HEK293 (cell line): ENCODE measurements around the gene ALG12.

ENCODE experiments used
- CTCF ChIA-PET: fragments of 350-600 bp; formaldehyde crosslinking; extraction: SDS; loops from one replicate; lab custom pipeline; 2021; ENCODE audit warnings: antibody characterized with exemption; lab: Yijun Ruan, JAX
- POLR2A ChIA-PET: fragments of 300-600 bp; formaldehyde crosslinking; extraction: SDS; loops from one replicate; lab custom pipeline; 2020; ENCODE audit warnings: antibody characterized with exemption, inconsistent platforms; lab: Yijun Ruan, JAX
- H3K27ac ChIP-seq: fragments of 200-500 bp; sonication (Bioruptor generic); 2 replicates; pipeline ENCODE4 v1.5.1; 2014; ENCODE audit warnings: low read depth, low read length, control low read depth, inconsistent platforms; ENCODE audit errors: extremely low read depth
- H3K36me3 ChIP-seq, 2 experiments: fragments of 200-500 bp in 1 of 2; sonication (Bioruptor generic) in 1 of 2; 1 replicate in 1 of 2; 2 replicates in 1 of 2; pipeline ENCODE4 v1.5.1; 2014 to 2017; ENCODE audit warnings: inconsistent platforms in 2 of 2, low read length in 2 of 2; ENCODE audit not compliant: control insufficient read depth in 2 of 2, insufficient read depth in 1 of 2
- H3K4me1 ChIP-seq: fragments of 200-500 bp; sonication (Bioruptor generic); 2 replicates; pipeline ENCODE4 v1.5.1; 2014; ENCODE audit warnings: mild to moderate bottlenecking, low read length, inconsistent platforms; ENCODE audit not compliant: control insufficient read depth, insufficient read depth
- H3K4me3 ChIP-seq: 2 replicates; pipeline ENCODE4 v1.5.1; 2011; ENCODE audit warnings: low read depth, mild to moderate bottlenecking, control low read depth, low read length, moderate library complexity
- H3K9me3 ChIP-seq: fragments of 200-500 bp; sonication (Bioruptor generic); 2 replicates; pipeline ENCODE4 v1.5.1; 2014; ENCODE audit warnings: low read depth, low read length, inconsistent platforms; ENCODE audit not compliant: control insufficient read depth, insufficient read depth
- FEZF1 ChIP-seq: fragments of 450-650 bp; formaldehyde crosslinking; IDR thresholded peaks from 2 replicates; pipeline ENCODE4 v1.5.1; 2016; ENCODE audit warnings: missing biosample characterization, missing genetic modification characterization
- GLI4 ChIP-seq: fragments of 450-650 bp; formaldehyde crosslinking; IDR thresholded peaks from 2 replicates; pipeline ENCODE4 v1.5.1; 2016; ENCODE audit warnings: missing biosample characterization, missing genetic modification characterization
- HIC1 ChIP-seq: fragments of 450-650 bp; formaldehyde crosslinking; IDR thresholded peaks from 2 replicates; pipeline ENCODE4 v1.5.1; 2016; ENCODE audit warnings: missing biosample characterization, missing genetic modification characterization
- HOXD13 ChIP-seq: sonication (generic); formaldehyde crosslinking; IDR thresholded peaks from 2 replicates; pipeline ENCODE4 v1.8.0; 2022; ENCODE audit warnings: missing genetic modification reagents, borderline replicate concordance
- MZF1 ChIP-seq: fragments of 450-650 bp; formaldehyde crosslinking; IDR thresholded peaks from 2 replicates; pipeline ENCODE4 v1.5.1; 2017; ENCODE audit warnings: missing biosample characterization, missing genetic modification characterization, borderline replicate concordance
- PATZ1 ChIP-seq: fragments of 450-650 bp; formaldehyde crosslinking; IDR thresholded peaks from 2 replicates; pipeline ENCODE4 v1.5.1; 2016; ENCODE audit warnings: missing biosample characterization, missing genetic modification characterization
- SETDB1 ChIP-seq: IDR thresholded peaks from one replicate; pipeline ENCODE4 v1.6.1; 2017; ENCODE audit warnings: mild to moderate bottlenecking, low read length, moderate library complexity, mixed read lengths; ENCODE audit not compliant: insufficient read length
- ZBTB21 ChIP-seq: fragments of 450-650 bp; formaldehyde crosslinking; IDR thresholded peaks from 2 replicates; pipeline ENCODE4 v1.5.1; 2017; ENCODE audit warnings: missing biosample characterization, missing genetic modification characterization
- ZBTB6 ChIP-seq: fragments of 450-650 bp; formaldehyde crosslinking; IDR thresholded peaks from 2 replicates; pipeline ENCODE4 v1.5.1; 2017; ENCODE audit warnings: missing biosample characterization, missing genetic modification characterization
- ZIC2 ChIP-seq: fragments of 450-650 bp; formaldehyde crosslinking; IDR thresholded peaks from 2 replicates; pipeline ENCODE4 v1.5.1; 2016; ENCODE audit warnings: missing biosample characterization, missing genetic modification characterization
- ZNF19 ChIP-seq: fragments of 450-650 bp; formaldehyde crosslinking; IDR thresholded peaks from 2 replicates; pipeline ENCODE4; 2016; ENCODE audit warnings: missing biosample characterization, missing genetic modification characterization, low read depth
- ZNF2 ChIP-seq: fragments of 450-650 bp; formaldehyde crosslinking; IDR thresholded peaks from 2 replicates; pipeline ENCODE4 v1.5.1; 2016; ENCODE audit warnings: missing biosample characterization, missing genetic modification characterization
- ZNF292 ChIP-seq: fragments of 450-650 bp; formaldehyde crosslinking; IDR thresholded peaks from 2 replicates; pipeline ENCODE4 v1.5.1; 2016; ENCODE audit warnings: low read depth, missing biosample characterization, missing genetic modification characterization, borderline replicate concordance
- ZNF449 ChIP-seq: fragments of 450-650 bp; formaldehyde crosslinking; IDR thresholded peaks from 2 replicates; pipeline ENCODE4 v1.5.1; 2017; ENCODE audit warnings: missing biosample characterization, mild to moderate bottlenecking, missing genetic modification characterization, moderate library complexity
- ZNF560 ChIP-seq: fragments of 450-650 bp; formaldehyde crosslinking; IDR thresholded peaks from 2 replicates; pipeline ENCODE4 v1.5.1; 2017; ENCODE audit warnings: missing biosample characterization, missing genetic modification characterization, borderline replicate concordance
- ZNF600 ChIP-seq: fragments of 450-650 bp; formaldehyde crosslinking; IDR thresholded peaks from 2 replicates; pipeline ENCODE4 v1.5.1; 2016; ENCODE audit warnings: missing biosample characterization, missing genetic modification characterization
- ZNF670 ChIP-seq: fragments of 450-650 bp; formaldehyde crosslinking; IDR thresholded peaks from 2 replicates; pipeline ENCODE4 v1.5.1; 2016; ENCODE audit warnings: missing biosample characterization, missing genetic modification characterization, low read depth
- ZNF837 ChIP-seq: fragments of 450-650 bp; formaldehyde crosslinking; IDR thresholded peaks from 2 replicates; pipeline ENCODE4 v1.5.1; 2016; ENCODE audit warnings: missing biosample characterization, missing genetic modification characterization
- ZSCAN18 ChIP-seq: fragments of 450-650 bp; formaldehyde crosslinking; IDR thresholded peaks from 2 replicates; pipeline ENCODE4 v1.5.1; 2016; ENCODE audit warnings: missing biosample characterization, missing genetic modification characterization

The ALG12 gene

GRCh38 chr22:49892226-49892899 lies 25.9 kb downstream of the ALG12 start:
- no peak for TF ChIP-seq ZBTB6
- TF ChIP-seq ZIC2 (tag by site-specific recombination): no peak
- TF ChIP-seq FEZF1 (tag by site-specific recombination): no peak
- Histone ChIP-seq H3K4me3 (no peak overlapping the region), H3K27ac (no peak overlapping the region), H3K9me3 (0 out of 2 replicates have a peak, but pooled peaks cover 3% of the 10 kb centered on the region), H3K36me3 (peaks cover under 1 to 50% of the 10 kb centered on the region in 2 experiments), H3K4me1 (no peaks in the 10 kb centered on the region)
- ChIA-PET CTCF (interaction anchor here (0.6 to 1.6 kb wide), 2 partner anchors 11 to 1397 kb away, joined by 4 to 7 read pairs; no protein-coding TSS in a partner anchor), POLR2A (no interaction called here)

- Histone ChIP-seq H3K36me3 (peaks cover 0 to 78% of the 10 kb centered on the region in 2 experiments), H3K4me3 (no peak overlapping the region), H3K27ac (no peak overlapping the region), H3K4me1 (no peaks in the 10 kb centered on the region), H3K9me3 (0 out of 2 replicates have a peak, but pooled peaks cover 3% of the 10 kb centered on the region)
- CTCF ChIA-PET: no interaction called here
- TF ChIP-seq ZNF670 (tag by site-specific recombination): no peak
- TF ChIP-seq HIC1 (tag by site-specific recombination): no peak
- TF ChIP-seq ZNF837 (tag by site-specific recombination): no peak
- no peak for TF ChIP-seq PATZ1 (tag by site-specific recombination)
- POLR2A ChIA-PET: no interaction called here
Observed at GRCh38 chr22:49889071-49889470, 29.2 kb downstream of the ALG12 start.

GRCh38 chr22:49887702-49888101 lies 30.5 kb downstream of the ALG12 start:
- no peaks in the 10 kb centered on the region for H3K4me1 ChIP-seq
- ChIA-PET POLR2A (no interaction called here), CTCF (interaction anchor here (0.9 kb wide), 1 partner anchor 78 kb away, joined by 4 read pairs; no protein-coding TSS in a partner anchor)
- no peak overlapping the region for H3K4me3 ChIP-seq
- 0 out of 2 replicates have a peak, but pooled peaks cover 3% of the 10 kb centered on the region for H3K9me3 ChIP-seq
- peaks cover 0 to 91% of the 10 kb centered on the region in 2 experiments for H3K36me3 ChIP-seq
- no peak overlapping the region for H3K27ac ChIP-seq
- TF ChIP-seq SETDB1 (no peak), HOXD13 (CRISPR knock-in tag) (no peak)

GRCh38 chr22:49887064-49887451 lies 31.2 kb downstream of the ALG12 start:
- ChIA-PET CTCF (interaction anchor here (0.9 kb wide), 1 partner anchor 77 kb away, joined by 4 read pairs; no protein-coding TSS in a partner anchor), POLR2A (interaction anchor here (0.6 kb wide), 1 partner anchor 16 kb away, joined by 3 read pairs; no protein-coding TSS in a partner anchor)
- peaks cover 0 to 89% of the 10 kb centered on the region in 2 experiments for H3K36me3 ChIP-seq
- 0 out of 2 replicates have a peak, but pooled peaks cover 3% of the 10 kb centered on the region for H3K9me3 ChIP-seq
- H3K4me3 ChIP-seq: no peak overlapping the region
- no peaks in the 10 kb centered on the region for H3K4me1 ChIP-seq
- no peak overlapping the region for H3K27ac ChIP-seq
- TF ChIP-seq ZNF19 (tag by site-specific recombination) (no peak), ZNF2 (tag by site-specific recombination) (no peak), ZNF292 (tag by site-specific recombination) (no peak), MZF1 (tag by site-specific recombination) (no peak), ZNF560 (tag by site-specific recombination) (no peak), ZBTB21 (no peak), ZNF600 (tag by site-specific recombination) (no peak), GLI4 (no peak), ZSCAN18 (no peak), ZNF449 (tag by site-specific recombination) (no peak)
